HepG2 (cell line): ENCODE data around the gene LILRB3. TPM values are rescaled to one million over a fixed set of nuclear protein-coding genes. Genes with fewer than 3 reads are reported as not detected.
A peak's percentile ranks its signal among the peaks of the same experiment; 100 is the strongest.

Experiments
- ARID5B ChIP-seq: IDR thresholded peaks from 2 replicates; pipeline ENCODE4 v1.4.0; 2020; ENCODE audit warnings: mild to moderate bottlenecking, missing genetic modification reagents
- ATM ChIP-seq: fragments of 450-650 bp; IDR thresholded peaks from 2 replicates; pipeline ENCODE4 v1.7.1; 2017; ENCODE audit warnings: mild to moderate bottlenecking, borderline replicate concordance
- BRD4 ChIP-seq: sonication (generic); formaldehyde crosslinking; IDR thresholded peaks from 2 replicates; pipeline ENCODE4 v1.4.0; 2020; ENCODE audit warnings: missing genetic modification reagents
- CEBPB ChIP-seq: IDR thresholded peaks from 2 replicates; pipeline ENCODE4 v1.6.1; 2011; ENCODE audit warnings: low read depth, low read length, improper control_type of control experiment, borderline replicate concordance
- GABPB1 ChIP-seq: IDR thresholded peaks from 2 replicates; pipeline ENCODE4 v1.6.1; 2016; ENCODE audit warnings: mild to moderate bottlenecking, missing genetic modification reagents, moderate library complexity, missing compliant biosample characterization
- MAFG ChIP-seq: sonication (generic); formaldehyde crosslinking; IDR thresholded peaks from 2 replicates; pipeline ENCODE4 v1.5.1; 2020; ENCODE audit warnings: mild to moderate bottlenecking, missing genetic modification reagents
- MEIS2 ChIP-seq: sonication (generic); formaldehyde crosslinking; IDR thresholded peaks from 2 replicates; pipeline ENCODE4 v1.9.0; 2021; ENCODE audit warnings: mild to moderate bottlenecking, missing genetic modification reagents
- MLX ChIP-seq: IDR thresholded peaks from 2 replicates; pipeline ENCODE4 v1.6.1; 2016
- NFRKB ChIP-seq: fragments of 450-650 bp; IDR thresholded peaks from 2 replicates; pipeline ENCODE4 v1.6.1; 2017
- PHF5A ChIP-seq: IDR thresholded peaks from one replicate; pipeline ENCODE4 v1.6.1; 2018; ENCODE audit warnings: low read depth, missing genetic modification reagents; ENCODE audit not compliant: unreplicated experiment
- SRF ChIP-seq: IDR thresholded peaks from 2 replicates; pipeline ENCODE4 v1.6.1; 2011; ENCODE audit warnings: mild to moderate bottlenecking, low read depth, low read length, moderate library complexity
- TCF7 ChIP-seq: sonication (generic); IDR thresholded peaks from 2 replicates; pipeline ENCODE4 v1.6.1; 2016; ENCODE audit warnings: antibody characterized with exemption, low read depth
- ZC3H13 ChIP-seq: sonication (generic); formaldehyde crosslinking; IDR thresholded peaks from 2 replicates; pipeline ENCODE4 v1.8.1; 2023; ENCODE audit warnings: mild to moderate bottlenecking, missing genetic modification reagents, moderate library complexity
- ZIK1 ChIP-seq: sonication (generic); formaldehyde crosslinking; IDR thresholded peaks from 2 replicates; pipeline ENCODE4 v1.5.0; 2020; ENCODE audit warnings: mild to moderate bottlenecking, low read depth, missing genetic modification reagents, borderline replicate concordance
- ZMYM4 ChIP-seq: sonication (generic); formaldehyde crosslinking; IDR thresholded peaks from 2 replicates; pipeline ENCODE4 v1.8.1; 2023; ENCODE audit warnings: mild to moderate bottlenecking, missing genetic modification reagents
- ZNF251 ChIP-seq: sonication (generic); formaldehyde crosslinking; IDR thresholded peaks from 2 replicates; pipeline ENCODE4 v1.9.0; 2021; ENCODE audit warnings: mild to moderate bottlenecking, missing genetic modification reagents
- ZNF335 ChIP-seq: sonication (generic); formaldehyde crosslinking; IDR thresholded peaks from 2 replicates; pipeline ENCODE4 v1.4.0; 2020; ENCODE audit warnings: missing genetic modification reagents
- ZNF432 ChIP-seq: sonication (generic); formaldehyde crosslinking; IDR thresholded peaks from 2 replicates; pipeline ENCODE4 v1.5.0; 2020; ENCODE audit warnings: missing genetic modification reagents, mild to moderate bottlenecking, borderline replicate concordance
- ZNF468 ChIP-seq: sonication (generic); formaldehyde crosslinking; IDR thresholded peaks from 2 replicates; pipeline ENCODE4 v1.8.0; 2022; ENCODE audit warnings: mild to moderate bottlenecking, moderate library complexity, missing genetic modification reagents
- ZNF570 ChIP-seq: sonication (generic); formaldehyde crosslinking; IDR thresholded peaks from 2 replicates; pipeline ENCODE4 v1.4.0; 2020; ENCODE audit warnings: mild to moderate bottlenecking, missing genetic modification reagents, borderline replicate concordance
- ZNF746 ChIP-seq: sonication (generic); formaldehyde crosslinking; IDR thresholded peaks from 2 replicates; pipeline ENCODE4 v1.8.0; 2022; ENCODE audit warnings: mild to moderate bottlenecking, missing genetic modification reagents
- polyA plus RNA-seq, 8 experiments: library from polyadenylated mRNA; depleted of rRNA in 3 of 8; stranded (reverse) in 7 of 8; unstranded in 1 of 8; fragments of >200 nt; fragmentation: Illumina TruSeq in 4 of 8; extraction: Trizol in 4 of 8; gene quantifications; 2 replicates each; pipeline versions ENCODE4 v1.2.1 to v1.2.3, GENCODE V29; 2011 to 2016; ENCODE audit warnings: low read depth in 4 of 8, missing spikeins in 1 of 8, mixed read lengths in 1 of 8; ENCODE audit not compliant: insufficient read depth in 1 of 8
- total RNA-seq, 5 experiments: library from RNA; depleted of rRNA; stranded (reverse); fragments of >200 nt; fragmentation: Illumina TruSeq; extraction: Trizol; gene quantifications; 2 replicates each; pipeline ENCODE4 v1.2.3, GENCODE V29; 2016; ENCODE audit warnings: low read depth in 1 of 5
- TF ChIP-seq, protein P1 (sequence below): sonication (generic); formaldehyde crosslinking; IDR thresholded peaks from 2 replicates; pipeline ENCODE4 v1.8.1; 2023; ENCODE audit warnings: mild to moderate bottlenecking, missing genetic modification reagents

LILRB3 gene
- total and polyA plus RNA-seq, 2 of the 13 experiments (the other 11 are each of a cell fraction or from before 2014, with no cell fraction given), result 0.22 TPM; not detected in 1

DNA sequence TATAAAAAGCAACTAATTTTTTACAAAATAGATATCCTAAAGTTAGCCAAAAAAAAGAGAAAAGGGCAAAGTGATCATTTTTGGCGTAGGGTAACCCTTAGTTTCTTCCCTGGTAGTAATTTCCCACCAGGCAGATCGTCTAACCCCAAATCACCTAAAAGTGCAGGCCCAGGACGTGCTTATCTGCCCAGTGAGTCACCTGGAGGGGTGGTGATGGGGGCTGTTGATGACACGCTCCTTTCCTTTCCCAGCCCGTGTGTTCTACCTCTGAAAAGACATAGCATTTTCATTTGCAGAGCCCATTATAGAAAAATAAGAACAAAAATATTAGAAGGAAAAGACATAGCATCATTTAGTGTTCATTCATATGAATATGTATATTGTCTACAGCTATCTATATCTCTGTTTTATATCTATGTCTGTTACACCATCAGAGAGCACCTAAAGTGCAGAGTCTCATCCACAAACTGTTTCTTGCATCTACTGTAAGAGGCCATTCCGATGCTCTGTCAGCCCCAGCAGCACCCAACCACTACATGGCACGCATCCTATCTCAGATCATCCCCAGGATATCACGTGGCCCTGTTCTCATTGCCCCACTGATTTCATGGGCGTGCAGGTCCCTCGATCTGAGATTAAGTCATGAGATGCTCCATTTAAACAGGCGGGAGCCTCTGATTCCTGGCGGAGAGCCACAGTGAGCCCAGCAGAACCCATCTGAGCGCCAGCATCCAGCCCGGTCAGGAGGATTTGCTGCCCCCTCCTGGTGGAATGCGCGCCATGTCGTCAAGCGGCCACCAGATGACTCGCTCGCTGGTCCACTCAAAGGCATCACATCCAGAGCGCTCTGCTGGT, 8.5 kb upstream of the LILRB3 start (continued):
- TF ChIP-seq ATM, result no peak
- TF ChIP-seq BRD4 (CRISPR knock-in tag), result no peak
- TF ChIP-seq ZIK1 (CRISPR knock-in tag), result no peak
- 0 out of 2 replicates have a peak, but pooled peaks have one; percentile 83 for TF ChIP-seq ZNF251 (CRISPR knock-in tag)
- no peak for TF ChIP-seq MEIS2 (CRISPR knock-in tag)
- TF ChIP-seq PHF5A (CRISPR knock-in tag), result peak; percentile 57
- TF ChIP-seq ZNF432 (CRISPR knock-in tag), result no peak
- no peak for TF ChIP-seq TCF7
- no peak for TF ChIP-seq ZNF468 (CRISPR knock-in tag)
- TF ChIP-seq MAFG (CRISPR knock-in tag), result no peak
- TF ChIP-seq, protein P1, sequence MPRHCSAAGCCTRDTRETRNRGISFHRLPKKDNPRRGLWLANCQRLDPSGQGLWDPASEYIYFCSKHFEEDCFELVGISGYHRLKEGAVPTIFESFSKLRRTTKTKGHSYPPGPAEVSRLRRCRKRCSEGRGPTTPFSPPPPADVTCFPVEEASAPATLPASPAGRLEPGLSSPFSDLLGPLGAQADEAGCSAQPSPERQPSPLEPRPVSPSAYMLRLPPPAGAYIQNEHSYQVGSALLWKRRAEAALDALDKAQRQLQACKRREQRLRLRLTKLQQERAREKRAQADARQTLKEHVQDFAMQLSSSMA (CRISPR knock-in tag), result no peak
- TF ChIP-seq SRF, result no peak
- TF ChIP-seq GABPB1, result peak; percentile 49; the same call in 1 of the 2 replicates
- TF ChIP-seq ARID5B, result peak; percentile 35; the same call in 1 of the 2 replicates
- TF ChIP-seq ZNF335 (CRISPR knock-in tag), result no peak
- TF ChIP-seq ZNF746 (CRISPR knock-in tag), result no peak
- TF ChIP-seq ZMYM4 (CRISPR knock-in tag), result no peak
- TF ChIP-seq CEBPB, result no peak
- 0 out of 2 replicates have a peak, but pooled peaks have one; percentile 65 for TF ChIP-seq ZC3H13 (CRISPR knock-in tag)
- TF ChIP-seq MLX (CRISPR knock-in tag), result 0 out of 2 replicates have a peak, but pooled peaks have one; percentile 17
- no peak for TF ChIP-seq NFRKB
- no peak for TF ChIP-seq ZNF570
